Right atrium auricular region (tissue), 2 donors: ENCODE measurements around the gene RNASEH1. TPM values are rescaled to one million over a fixed set of nuclear protein-coding genes. Genes with fewer than 3 reads are reported as not detected.

Experiments
- DNase-seq: peaks from one replicate; pipeline ENCODE4 v3.0.0-alpha.2; 2019; ENCODE audit warnings: low spot score
- H3K27ac ChIP-seq, 2 donors: fragments of 200-600 bp; sonication (generic); 1 replicate in 1 of 2; 2 replicates in 1 of 2; pipeline ENCODE4 v1.5.1; 2016 to 2019
- H3K27me3 ChIP-seq, 2 donors: fragments of 200-600 bp; sonication (generic); one replicate each; pipeline versions ENCODE4 v1.5.1 to v1.6.0; 2017 to 2019
- H3K36me3 ChIP-seq: fragments of 200-600 bp; sonication (generic); one replicate; pipeline ENCODE4 v1.5.1; 2016
- H3K4me1 ChIP-seq, 2 donors: fragments of 200-600 bp; sonication (generic); one replicate each; pipeline versions ENCODE4 v1.5.1 to v1.6.0; 2017 to 2019
- H3K4me3 ChIP-seq, 2 donors: fragments of 200-600 bp; sonication (generic); 1 replicate in 1 of 2; 2 replicates in 1 of 2; pipeline ENCODE4 v1.5.1; 2017 to 2019; ENCODE audit warnings: mild to moderate bottlenecking in 1 of 2, moderate library complexity in 1 of 2
- H3K9me3 ChIP-seq, 2 donors: fragments of 200-600 bp; sonication (generic); one replicate each; pipeline ENCODE4 v1.5.1; 2019
- CTCF ChIP-seq, 2 donors: fragments of 200-600 bp; sonication (generic); IDR thresholded peaks; one replicate each; pipeline ENCODE4 v1.5.1; 2019; ENCODE audit warnings: antibody characterized with exemption in 2 of 2
- total RNA-seq, 2 donors: library from RNA; depleted of rRNA; stranded (reverse); fragments of >200 nt; gene quantifications; one replicate each; pipeline ENCODE4 v1.1.0, GENCODE V29; 2016

The RNASEH1 gene
- total RNA-seq, 2 donors from 2014 or later: 16.9 to 18.6 TPM

GRCh38 chr2:3600256-3600855 is 42.2 kb upstream of the RNASEH1 start:
- Histone ChIP-seq H3K27ac (no peak overlapping the region), H3K36me3 (no peaks in the 10 kb centered on the region), H3K9me3 (no peaks in the 10 kb centered on the region), H3K4me3 (no peak overlapping the region), H3K4me1 (peaks cover 0 to 2% of the 10 kb centered on the region in 2 donors), H3K27me3 (no peaks in the 10 kb centered on the region)
- no peak for DNase-seq
- TF ChIP-seq CTCF (IDR thresholded peaks at IDR 0.05): no peak

GRCh38 chr2:3598912-3599854 is 41.0 kb upstream of the RNASEH1 start:
- Histone ChIP-seq H3K4me1 (peaks cover 0 to 6% of the 10 kb centered on the region in 2 donors), H3K36me3 (no peaks in the 10 kb centered on the region), H3K27me3 (no peaks in the 10 kb centered on the region), H3K9me3 (no peaks in the 10 kb centered on the region), H3K27ac (no peak overlapping the region), H3K4me3 (no peak overlapping the region)
- DNase-seq: peak; percentile 59
- no peak for TF ChIP-seq CTCF (IDR thresholded peaks at IDR 0.05)

- Histone ChIP-seq H3K4me3 (no peak overlapping the region), H3K36me3 (no peaks in the 10 kb centered on the region), H3K27ac (no peak overlapping the region), H3K4me1 (peaks cover 0 to 6% of the 10 kb centered on the region in 2 donors), H3K27me3 (no peaks in the 10 kb centered on the region), H3K9me3 (no peaks in the 10 kb centered on the region)
- DNase-seq: peak; percentile 49
- no peak for TF ChIP-seq CTCF (IDR thresholded peaks at IDR 0.05)
These were observed 40.2 kb upstream of the RNASEH1 start for GRCh38 chr2:3598197-3598910.

- H3K27ac ChIP-seq: no peak overlapping the region
- no peak for TF ChIP-seq CTCF (IDR thresholded peaks at IDR 0.05)
These were observed 39.4 kb upstream of the RNASEH1 start for GRCh38 chr2:3597567-3597966.

GRCh38 chr2:3596901-3597417 is 38.8 kb upstream of the RNASEH1 start:
- peak; percentile 52 for DNase-seq
- H3K9me3 ChIP-seq: no peaks in the 10 kb centered on the region
- no peak overlapping the region for H3K27ac ChIP-seq
- H3K27me3 ChIP-seq: no peaks in the 10 kb centered on the region
- TF ChIP-seq CTCF (IDR thresholded peaks at IDR 0.05): no peak
- H3K4me1 ChIP-seq: peaks cover 0 to 6% of the 10 kb centered on the region in 2 donors
- no peaks in the 10 kb centered on the region for H3K36me3 ChIP-seq
- H3K4me3 ChIP-seq: no peak overlapping the region

More at GRCh38 chr2:3597567-3597966, 39.4 kb upstream of the RNASEH1 start:
- Histone ChIP-seq H3K4me3 (no peak overlapping the region), H3K4me1 (peaks cover 0 to 6% of the 10 kb centered on the region in 2 donors), H3K36me3 (no peaks in the 10 kb centered on the region), H3K27me3 (no peaks in the 10 kb centered on the region), H3K9me3 (no peaks in the 10 kb centered on the region)
- DNase-seq: peak; percentile 48
